HuH-7 (cell line): Measurements from ENCODE around the gene TEX10.
"Not testable (repeated sequence)": the region's sequence is repeated elsewhere in the genome, so short reads cannot be mapped to it uniquely, and the experiment has no call there.

ENCODE experiments used
- DNase-seq: peaks from one replicate; pipeline ENCODE4 v3.0.0; 2011; ENCODE audit warnings: low spot score

Gene TEX10

DNA sequence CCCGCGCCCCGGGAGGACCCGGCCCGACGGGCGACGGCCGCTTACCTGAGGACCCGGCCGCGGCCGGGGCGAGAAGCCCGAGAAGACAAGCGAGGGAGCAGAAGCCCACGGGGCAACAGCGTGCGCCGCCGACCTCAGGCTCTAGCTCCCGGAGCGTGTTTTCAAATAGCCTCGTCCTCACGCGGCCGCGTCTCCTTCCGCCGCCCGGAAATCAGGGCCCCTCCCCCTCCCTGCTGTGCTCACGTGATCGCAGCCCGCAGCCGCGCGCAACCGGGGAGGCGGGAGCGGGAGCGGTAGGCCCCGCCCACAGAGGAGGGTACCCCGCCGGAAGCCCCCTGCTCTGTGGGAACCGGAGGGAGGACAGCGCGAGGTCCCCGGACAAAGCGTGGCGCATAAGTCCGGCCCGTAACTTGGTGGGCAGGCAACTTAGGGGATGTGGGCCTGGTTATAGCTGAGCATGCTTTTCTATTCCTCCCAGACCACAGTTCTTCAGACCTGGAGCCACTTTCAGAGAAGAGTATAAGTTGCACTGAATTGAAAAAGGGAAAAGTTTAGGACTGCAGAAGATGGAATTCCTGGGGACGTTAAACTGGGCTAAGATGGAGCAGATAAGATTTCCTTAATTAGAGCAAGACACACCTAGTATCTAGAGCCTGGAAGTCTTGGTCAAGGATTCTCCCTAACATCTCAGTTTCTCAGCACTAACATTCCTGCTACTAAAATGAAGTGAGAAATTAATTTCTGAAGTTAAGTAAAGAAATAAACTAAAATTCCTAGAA lies at the start of gene TEX10:
TEX10 (minus strand) TSS at position 216 of the 779 bp plus-strand sequence. CDS start 3,579 bp downstream, outside the sequence.
- peak; percentile 89 for DNase-seq

DNA sequence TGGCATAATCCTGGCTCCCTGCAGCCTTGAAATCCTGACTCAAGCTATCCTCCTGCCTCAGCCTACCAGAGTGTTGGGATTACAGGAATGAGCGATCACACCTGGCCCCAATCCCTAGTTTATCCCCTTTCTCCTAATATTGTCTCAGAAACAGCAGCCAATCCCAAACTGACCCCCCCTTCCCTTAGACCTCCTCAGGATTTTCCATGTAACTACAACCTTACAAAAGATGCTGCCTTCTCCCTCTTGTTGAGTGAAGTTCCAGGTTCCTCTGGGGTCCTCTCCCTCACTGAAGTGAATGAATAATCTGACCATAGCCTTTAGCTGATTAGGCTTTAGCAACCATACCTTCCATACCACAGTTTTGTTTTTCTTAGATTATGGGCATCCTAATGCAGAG lies 48.3 kb upstream of the TEX10 start:
- no peak for DNase-seq

DNA sequence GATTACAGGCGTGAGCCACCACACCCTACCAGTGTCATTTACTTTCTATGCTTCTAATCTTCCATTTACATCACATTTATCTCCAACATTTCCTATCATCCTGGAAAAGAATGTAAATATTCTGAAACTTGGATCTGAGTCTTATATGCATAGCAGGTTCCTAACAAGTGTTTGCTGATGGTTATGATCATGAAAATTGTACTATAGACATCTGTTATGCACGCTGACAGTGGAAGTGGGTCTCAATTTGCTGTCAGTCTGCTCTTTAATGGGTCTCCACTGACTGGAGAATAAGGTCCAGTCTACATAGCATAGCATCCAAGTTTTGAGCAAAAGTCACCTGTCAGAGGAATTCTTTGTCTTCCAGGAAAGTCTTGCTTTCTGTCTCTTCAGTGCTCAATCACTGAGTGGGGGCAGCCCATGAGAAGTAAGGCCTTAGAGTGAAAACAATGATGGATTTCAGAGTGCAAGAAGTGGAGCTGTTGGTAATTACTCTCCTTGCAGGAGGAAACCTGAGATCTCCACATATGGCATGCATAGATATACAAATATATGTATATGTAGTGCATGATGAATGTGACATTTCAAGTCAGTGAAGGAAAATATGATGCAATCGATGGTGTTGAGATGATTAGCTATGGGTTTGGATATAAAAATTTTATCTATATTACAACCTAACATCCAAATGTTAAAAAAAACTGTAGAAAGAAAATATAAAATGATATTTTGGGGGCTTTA lies 45.0 kb upstream of the TEX10 start:
- no peak for DNase-seq

DNA sequence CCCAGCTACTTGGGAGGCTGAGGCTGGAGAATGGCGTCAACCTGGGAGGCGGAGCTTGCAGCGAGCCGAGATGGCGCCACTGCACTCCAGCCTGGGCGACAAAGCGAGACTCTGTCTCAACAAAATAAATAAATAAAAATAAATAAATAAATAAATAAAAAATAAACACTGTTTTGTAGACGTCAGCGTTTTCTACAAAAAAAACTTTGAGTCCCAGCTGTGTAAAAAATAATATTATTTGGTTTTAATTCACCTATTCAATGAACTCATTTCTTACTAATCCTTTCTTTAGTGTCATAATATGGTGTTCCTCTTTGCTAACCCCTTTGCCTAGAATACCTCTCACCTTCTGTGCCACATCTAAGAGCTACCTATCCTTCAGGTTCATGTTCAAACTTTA lies 44.0 kb upstream of the TEX10 start:
- no peak for DNase-seq

DNA sequence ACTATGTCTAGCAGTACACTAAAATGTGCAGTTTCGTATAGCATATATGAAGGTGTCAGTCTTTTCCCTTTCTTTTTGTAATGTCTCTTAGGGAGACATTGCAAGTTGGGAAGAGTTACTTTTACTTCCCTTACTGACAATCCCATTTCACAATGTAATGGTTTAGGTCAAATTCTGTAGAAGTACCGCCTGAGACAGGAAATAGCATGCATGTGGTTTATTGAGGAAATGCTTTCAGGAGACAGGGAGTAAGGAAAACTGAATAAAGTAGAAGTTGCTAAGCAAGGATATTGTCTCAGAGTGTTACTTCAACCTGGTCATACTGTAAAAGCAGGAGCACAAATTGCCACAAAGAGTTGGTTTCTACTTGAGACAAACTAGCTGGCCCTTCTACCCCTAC lies 42.1 kb upstream of the TEX10 start:
- no peak for DNase-seq

DNA sequence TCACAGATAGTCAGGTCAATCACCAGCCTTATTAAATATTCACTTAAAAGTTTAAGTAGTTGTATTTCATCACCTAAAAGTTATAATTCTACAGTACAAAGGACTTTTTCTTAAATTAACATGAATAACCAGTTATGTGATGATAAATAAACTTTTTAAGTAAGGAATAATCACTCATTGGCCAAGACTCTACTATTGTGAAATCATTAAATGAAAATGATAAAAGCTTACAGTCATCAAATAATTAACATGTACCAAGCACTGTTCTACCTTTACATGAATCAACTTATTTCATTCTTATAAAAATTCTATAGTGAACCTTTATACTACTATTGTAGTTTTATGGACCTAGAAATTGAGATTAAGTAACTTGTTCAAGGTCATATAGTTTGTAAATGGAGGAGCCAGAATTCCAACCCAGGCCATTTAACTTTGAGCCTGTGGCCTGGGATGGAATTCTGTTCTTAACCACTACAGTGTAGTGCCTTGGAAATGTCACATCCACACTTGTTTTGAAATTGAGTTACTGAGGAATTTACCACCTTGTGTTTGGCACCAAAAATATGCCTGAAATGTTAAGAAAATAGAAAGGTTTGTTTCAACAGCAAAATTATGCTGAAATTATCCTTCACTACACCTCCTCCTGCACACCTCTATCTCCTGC lies 41.4 kb upstream of the TEX10 start:
- no peak for DNase-seq

DNA sequence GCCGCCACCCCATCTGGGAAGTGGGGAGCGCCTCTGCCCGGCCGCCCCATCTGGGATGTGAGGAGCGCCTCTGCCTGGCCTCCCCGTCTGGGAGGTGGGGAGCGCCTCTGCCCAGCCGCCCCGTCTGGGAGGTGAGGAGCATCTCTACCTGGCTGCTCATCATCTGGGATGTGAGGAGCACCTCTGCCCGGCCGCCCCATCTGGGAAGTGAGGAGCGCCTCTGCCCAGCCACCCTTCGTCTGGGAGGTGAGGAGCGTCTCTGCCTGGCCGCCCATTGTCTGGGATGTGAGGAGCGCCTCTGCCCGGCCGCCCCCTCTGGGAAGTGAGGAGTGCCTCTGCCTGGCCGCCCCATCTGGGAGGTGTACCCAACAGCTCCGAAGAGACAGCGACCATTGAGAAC lies 40.2 kb upstream of the TEX10 start:
- DNase-seq = not testable (repeated sequence)

DNA sequence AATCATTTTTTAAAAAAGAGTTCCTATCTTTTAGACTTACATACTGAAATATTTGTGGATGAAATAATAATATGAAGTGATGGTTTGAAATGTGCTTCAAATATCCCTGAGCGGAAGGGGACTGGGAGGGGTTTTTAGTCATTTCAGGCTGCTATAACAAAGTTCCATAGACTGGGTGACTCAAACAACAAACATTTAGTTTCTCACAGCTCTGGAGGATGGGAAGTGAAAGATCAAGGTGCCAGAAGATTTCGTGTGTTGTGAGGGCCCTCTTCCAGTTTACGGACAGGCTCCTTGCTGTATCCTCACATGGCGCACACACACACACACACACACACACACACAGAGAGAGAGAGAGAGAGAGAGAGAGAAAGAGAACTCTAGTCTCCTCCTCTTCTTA lies 27.1 kb upstream of the TEX10 start:
- no peak for DNase-seq

DNA sequence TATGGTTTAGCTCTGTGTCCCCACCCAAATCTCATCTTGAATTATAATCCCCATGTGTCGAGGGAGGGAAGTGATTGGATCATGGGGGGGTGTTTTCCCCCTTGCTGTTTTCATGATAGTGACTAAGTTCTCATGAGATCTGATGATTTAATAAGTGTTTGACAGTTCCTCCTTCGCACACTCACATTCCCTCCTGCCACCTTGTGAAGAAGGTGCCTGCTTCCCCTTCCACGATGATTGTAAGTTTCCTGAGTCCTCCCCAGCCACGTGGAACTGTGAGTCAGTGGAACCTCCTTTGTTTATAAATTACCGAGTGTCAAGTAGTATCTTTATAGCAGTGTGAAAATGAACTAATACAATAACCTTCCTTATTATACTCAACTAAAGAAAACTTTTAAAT lies 24.3 kb upstream of the TEX10 start:
- DNase-seq = no peak

DNA sequence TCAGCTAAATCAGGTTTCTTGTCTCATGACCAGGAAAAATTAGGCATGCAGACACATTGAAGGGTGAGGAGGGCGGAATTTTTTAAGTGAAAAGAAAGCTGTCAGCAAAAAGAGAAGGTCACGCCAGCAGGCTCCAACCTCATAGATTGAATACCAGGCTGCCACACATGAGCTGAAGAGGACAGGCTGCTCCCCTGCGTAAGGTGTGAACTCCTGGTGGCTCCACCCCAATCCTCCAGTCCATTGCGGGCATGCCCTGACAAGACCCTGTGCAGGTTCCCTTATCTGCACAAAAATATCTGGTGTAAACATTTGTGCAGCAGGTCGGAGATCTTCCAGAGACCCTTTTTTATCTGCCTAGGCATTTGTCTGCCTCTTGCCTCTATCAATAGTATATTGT lies 22.9 kb upstream of the TEX10 start:
- no peak for DNase-seq

DNA sequence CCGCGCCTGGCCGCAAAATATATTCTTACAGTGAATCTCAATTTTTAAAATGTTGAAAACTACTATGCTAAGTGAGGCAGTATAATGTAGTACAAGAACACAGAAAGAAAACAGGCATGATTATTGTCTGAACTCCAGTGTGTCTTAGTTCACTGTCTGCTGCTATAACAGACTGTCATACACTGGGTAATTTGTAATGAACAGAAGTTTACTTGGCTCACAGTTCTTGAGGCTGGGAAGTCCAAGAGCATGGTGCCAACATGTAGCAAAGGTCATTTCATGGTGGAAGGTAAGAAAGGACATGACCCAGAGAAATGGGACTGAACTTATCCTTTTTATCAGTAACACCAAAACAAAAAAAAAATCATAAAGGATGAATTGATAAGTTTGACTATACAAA lies 19.9 kb upstream of the TEX10 start:
- DNase-seq = no peak

DNA sequence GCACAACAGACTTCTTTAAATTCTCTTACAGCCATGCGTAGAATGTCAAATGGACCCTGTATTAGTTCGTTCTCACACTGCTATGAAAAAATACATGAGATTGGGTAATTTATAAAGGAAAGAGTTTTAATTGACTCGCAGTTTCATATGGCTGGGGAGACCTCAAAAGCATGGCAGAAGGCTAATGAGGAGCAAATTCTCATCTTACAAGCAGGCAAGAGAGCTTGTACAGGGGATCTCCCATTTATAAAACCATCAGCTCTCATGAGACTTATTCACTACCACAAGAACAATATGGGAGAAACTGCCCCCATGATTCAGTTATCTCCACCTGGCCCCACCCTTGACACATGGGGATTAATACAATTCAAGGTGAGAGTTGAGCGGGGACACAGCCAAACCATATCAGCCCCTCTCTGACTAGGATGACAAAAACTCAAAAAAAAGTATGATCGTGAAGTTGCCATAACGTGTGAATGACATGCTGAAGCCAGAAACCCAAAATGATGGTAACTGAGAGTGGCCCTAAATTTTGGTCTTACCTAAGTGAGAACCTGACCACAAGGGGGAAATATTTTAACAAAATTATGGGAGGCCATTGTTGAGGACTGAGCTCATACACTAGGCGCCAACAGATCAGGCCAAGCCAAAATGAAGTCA lies 17.5 kb upstream of the TEX10 start:
- DNase-seq = no peak

DNA sequence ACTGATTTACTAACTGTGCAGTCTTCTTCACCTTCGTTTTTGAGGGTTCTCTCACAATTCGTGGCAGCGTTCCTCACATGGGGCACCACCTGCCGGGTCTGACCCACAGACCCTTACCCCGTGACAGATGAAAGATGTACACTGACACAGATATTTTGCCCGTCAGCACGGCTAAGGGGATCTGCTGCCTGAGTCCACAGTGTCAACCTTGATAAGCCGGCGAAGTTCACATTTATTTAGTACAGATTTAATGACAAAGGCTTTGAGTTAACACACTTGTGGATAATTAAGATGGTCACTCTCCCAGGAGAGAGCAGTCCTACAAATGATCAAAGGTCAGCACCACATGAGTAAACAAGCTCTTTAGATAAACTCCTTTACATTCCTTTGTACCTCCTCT lies 15.9 kb upstream of the TEX10 start:
- no peak for DNase-seq

DNA sequence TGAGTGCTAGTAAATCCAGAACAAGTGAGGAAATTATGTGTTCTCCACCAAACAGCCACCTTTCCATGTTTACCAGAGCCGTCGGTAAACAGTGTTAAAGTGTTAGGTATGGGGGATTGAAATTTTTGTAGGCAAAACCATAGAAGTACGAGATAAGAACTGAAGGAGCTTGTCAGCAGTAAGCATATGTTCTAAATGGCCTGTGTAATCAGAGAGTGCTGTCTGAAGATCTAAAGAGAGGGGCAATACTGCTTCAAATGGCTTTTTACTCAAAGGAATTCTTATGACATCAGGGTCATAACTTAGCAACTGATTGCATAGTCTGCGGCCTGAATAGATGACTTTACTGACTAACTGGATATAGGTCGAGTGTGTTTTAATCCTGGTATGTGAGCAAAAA lies 13.4 kb upstream of the TEX10 start:
- DNase-seq = no peak

DNA sequence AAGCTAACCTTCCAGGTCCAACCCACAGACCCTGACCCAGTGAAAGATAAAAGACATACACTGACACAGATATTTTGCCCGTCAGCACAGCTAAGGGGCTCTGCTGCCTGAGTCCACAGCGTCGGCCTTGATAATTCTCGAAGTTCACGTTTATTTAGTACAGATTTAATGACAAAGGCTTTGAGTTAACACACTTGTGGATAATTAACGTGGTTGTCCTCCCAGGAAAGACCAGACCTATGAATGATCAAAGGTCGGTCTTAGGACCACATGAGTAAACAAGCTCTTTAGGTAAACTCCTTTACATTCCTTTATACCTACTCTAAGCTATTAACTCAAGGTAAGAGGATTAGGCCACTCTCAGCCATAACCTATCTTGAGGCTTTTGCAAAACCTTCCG lies 11.3 kb upstream of the TEX10 start:
- no peak for DNase-seq

DNA sequence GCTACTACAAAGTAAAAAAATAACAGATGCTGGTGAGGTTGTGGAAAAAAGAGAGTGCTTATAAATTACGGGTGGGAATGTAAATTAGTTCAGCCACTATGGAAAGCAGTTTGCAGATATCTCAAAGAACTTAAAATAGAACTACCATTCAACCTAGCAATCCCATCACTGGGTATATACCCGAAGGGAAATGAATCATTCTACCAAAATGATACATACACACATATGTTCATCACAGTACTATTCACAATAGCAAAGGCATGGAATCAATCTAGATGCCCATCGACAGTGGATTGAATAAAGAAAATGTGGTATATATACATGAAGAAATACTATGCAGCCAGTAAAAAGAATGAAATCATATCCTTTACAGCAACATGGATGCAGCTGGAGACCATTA lies 6.3 kb upstream of the TEX10 start:
- no peak for DNase-seq

DNA sequence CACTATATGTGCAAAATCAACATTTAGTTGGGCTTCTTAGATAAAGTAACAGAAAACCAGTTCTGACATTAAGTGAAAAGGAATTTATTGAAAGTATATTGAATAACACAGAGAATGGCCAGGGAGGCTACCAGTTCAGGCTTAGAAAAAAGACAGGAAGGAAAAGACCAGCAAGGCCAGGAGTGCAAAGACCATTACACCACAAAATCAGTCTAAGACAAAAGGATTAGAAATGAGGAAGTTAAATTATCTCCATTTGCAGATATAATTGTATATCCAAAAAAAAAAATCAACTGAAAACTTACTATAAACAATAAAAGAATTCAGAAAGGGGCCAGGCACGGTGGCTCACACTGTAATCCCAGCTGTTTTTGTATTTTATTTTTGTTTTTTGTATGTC lies 4.8 kb upstream of the TEX10 start:
- DNase-seq = no peak

DNA sequence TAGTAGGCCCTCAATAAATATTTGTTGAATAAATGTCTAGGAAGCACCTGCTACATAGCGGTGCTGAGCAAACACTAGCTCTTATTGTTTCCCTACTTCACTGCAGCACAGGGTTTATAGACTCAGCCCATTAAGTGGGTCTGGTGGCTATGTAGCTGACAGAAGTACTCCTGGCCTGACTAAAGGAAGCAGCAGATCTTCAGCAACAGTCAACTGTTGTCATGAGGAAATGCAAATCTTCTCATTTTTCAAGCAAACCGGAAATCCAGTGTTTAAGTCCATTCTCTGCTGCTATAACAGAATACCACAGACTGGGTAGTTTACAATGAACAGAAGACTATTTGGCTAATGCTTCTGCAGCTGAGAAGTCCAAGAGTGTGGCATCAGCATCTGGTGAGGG lies 2.8 kb upstream of the TEX10 start:
- DNase-seq = no peak

DNA sequence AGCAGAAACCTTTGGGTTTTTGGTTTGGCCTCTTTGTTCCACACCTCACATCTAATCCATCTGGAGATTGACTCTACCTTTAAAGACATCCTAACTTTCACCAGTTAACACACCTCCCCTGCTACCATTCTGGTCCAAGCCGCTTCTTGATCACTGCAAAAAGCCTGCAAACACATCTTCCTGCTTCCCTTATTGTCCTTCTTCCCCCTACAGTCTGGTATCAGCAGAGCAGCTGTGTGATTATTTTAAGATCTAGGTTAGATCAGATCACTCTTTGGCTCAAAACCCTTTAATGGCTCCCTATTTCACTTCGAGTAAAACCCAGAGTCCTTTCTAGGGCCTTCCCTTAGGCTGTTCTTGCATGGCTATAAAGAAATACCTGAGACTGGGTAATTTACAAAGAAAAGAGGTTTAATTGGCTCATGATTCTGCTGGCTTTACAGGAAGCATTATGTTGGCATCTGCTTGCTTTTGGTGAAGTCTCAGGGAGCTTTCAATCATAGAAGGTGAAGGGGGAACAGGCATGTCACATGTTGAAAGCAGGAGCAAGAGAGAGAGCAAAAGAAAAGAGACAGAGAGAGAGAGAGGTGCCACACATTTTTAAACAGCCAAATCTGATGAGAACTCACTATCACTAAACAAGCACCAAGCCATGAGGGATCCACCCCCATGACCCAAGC lies 1.5 kb upstream of the TEX10 start:
- DNase-seq = no peak

DNA sequence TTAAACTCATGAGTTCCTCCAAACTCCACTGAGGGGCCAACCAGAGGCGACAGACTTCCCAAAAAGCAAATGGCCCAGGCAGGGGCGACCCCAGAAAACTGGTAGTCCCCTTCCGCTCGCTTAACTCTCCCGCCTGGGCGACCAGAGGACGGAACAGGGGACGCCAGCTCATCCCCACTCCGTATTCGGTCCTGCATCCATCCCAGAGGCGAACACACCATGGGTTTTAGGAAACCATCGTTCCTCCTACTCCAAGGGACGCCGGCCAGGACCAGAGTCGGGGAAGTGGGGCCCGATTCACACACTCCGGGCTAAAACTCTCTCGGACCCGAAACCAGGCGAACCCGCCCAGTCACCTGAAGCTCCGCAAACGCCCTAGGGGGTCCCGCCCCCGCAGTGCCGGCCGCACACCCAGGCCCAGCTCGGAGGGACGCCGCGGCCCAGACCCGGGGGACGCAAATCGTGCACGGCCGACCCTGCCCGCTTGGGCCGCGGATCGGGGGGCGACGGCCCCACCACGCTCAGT lies 478 bp downstream of the TEX10 start:
- peak; percentile 36 for DNase-seq

DNA sequence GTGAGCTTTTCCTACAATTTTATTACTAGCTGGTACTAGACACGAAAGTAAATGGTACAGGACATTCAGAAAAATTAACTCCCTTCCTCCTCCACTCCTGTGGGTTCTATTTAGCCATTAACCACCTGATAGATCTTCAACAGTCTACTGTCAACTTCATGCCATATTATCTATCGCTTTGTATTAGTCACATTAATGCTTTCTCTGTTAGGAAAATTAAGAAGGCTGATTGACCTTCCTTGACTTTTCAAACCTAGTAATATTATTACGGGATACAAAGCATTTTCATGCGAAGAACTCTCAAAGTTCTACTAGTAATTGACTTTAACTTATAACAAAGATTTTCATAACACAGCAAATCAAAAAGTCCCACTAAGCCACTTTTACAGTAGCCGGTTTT lies 1.2 kb downstream of the TEX10 start:
- no peak for DNase-seq

DNA sequence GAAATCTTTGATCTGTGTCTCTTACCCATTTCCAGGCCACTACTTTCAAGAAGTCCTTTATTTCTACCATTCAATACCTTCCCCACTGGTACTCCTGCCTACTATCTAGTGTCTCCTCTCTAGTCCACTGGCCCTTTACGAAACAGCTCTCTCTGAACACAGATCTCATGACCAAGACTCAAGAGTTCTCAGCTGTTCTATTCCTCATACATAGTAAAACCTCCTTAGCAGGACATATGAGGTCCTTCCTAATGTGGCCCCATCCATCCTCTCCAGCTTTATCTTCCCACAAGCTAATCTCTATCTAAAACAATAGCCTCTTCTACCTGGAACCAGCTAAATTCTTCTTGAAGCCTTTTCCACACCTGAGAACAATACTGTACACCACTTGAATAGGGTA lies 2.6 kb downstream of the TEX10 start:
- DNase-seq = no peak
